Measurements from ENCODE around the gene FSHR.

DNA sequence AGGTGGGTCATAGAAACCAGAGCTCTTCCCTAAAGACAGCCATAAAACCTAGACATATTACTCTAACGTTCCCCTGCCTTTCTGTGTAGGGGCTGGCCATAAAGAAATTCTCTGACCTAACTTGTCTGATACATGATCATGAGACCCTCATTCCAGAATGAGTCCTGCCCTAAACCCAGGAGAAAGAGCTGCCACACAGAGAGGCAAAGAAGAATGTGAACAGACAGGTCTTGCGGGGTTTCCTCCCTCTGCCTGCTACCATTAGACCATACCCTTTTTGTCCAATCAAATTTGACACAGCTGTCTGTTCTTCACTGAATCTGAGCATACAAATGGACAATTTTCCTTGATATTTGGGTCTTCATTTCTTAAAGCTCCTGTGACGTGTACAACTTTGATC is 200.0 kb downstream of the FSHR start:
- TF ChIP-seq, protein P1, sequence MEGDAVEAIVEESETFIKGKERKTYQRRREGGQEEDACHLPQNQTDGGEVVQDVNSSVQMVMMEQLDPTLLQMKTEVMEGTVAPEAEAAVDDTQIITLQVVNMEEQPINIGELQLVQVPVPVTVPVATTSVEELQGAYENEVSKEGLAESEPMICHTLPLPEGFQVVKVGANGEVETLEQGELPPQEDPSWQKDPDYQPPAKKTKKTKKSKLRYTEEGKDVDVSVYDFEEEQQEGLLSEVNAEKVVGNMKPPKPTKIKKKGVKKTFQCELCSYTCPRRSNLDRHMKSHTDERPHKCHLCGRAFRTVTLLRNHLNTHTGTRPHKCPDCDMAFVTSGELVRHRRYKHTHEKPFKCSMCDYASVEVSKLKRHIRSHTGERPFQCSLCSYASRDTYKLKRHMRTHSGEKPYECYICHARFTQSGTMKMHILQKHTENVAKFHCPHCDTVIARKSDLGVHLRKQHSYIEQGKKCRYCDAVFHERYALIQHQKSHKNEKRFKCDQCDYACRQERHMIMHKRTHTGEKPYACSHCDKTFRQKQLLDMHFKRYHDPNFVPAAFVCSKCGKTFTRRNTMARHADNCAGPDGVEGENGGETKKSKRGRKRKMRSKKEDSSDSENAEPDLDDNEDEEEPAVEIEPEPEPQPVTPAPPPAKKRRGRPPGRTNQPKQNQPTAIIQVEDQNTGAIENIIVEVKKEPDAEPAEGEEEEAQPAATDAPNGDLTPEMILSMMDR (IDR thresholded peaks at IDR 0.05), result no peak
- TF ChIP-seq POLR2A (IDR thresholded peaks at IDR 0.05), result no peak
